NT2/D1 (cell line): ENCODE data around the gene ATF7.

Experiments used
- SUZ12 ChIP-seq: IDR thresholded peaks from 2 replicates; pipeline ENCODE4 v1.6.1; 2011; ENCODE audit not compliant: insufficient read length, insufficient read depth; ENCODE audit errors: extremely low read depth
- YY1 ChIP-seq: IDR thresholded peaks from 2 replicates; pipeline ENCODE4 v1.6.1; 2011; ENCODE audit not compliant: insufficient read length, insufficient read depth
- ZNF274 ChIP-seq: IDR thresholded peaks from 2 replicates; pipeline ENCODE4 v1.6.1; 2011; ENCODE audit warnings: mild to moderate bottlenecking, low read depth, low read length

DNA sequence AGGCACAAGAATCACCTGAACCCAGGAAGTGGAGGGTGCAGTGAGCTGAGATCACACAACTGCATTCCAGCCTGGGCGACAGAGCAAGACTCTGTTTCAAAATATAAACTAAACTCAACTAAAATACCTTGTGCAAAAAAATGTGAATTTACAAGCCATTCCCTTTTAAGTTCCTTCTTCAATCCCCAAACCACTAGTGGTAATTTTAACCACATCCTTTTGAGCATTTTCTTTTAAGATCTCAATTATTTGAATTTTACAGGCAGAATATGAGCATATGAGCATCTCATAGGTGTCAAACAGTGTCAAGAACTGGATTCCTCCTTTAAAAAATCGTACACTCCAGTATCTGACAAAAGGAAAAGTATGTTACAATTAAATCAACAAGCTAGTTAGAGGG, 61.9 kb downstream of the ATF7 start:
- no peak for TF ChIP-seq SUZ12
- no peak for TF ChIP-seq ZNF274
- TF ChIP-seq YY1 = no peak
